Neural crest cell (in vitro differentiated cells): ENCODE data around the gene DNAJB6. TPM values are rescaled to one million over a fixed set of nuclear protein-coding genes. Genes with fewer than 3 reads are reported as not detected.

Source experiments
- DNase-seq: peaks from one replicate; pipeline ENCODE4 v3.0.0; 2021; ENCODE audit warnings: low read depth, mixed read lengths, low spot score
- H3K27ac Mint-ChIP-seq: one replicate; pipeline ENCODE4 v1.8.0; 2021; ENCODE audit warnings: mild to moderate bottlenecking, mixed read lengths; ENCODE audit not compliant: unreplicated experiment
- H3K27me3 Mint-ChIP-seq: 2 replicates; pipeline ENCODE4 v1.8.0; 2021; ENCODE audit warnings: low read depth, mild to moderate bottlenecking, mixed read lengths
- H3K36me3 Mint-ChIP-seq: 2 replicates; pipeline ENCODE4 v1.8.0; 2021; ENCODE audit warnings: low read depth, mild to moderate bottlenecking, mixed read lengths
- H3K4me1 Mint-ChIP-seq: 2 replicates; pipeline ENCODE4 v1.8.0; 2021; ENCODE audit warnings: mixed read lengths
- H3K4me3 Mint-ChIP-seq: one replicate; pipeline ENCODE4 v1.8.0; 2021; ENCODE audit warnings: mild to moderate bottlenecking, mixed read lengths
- H3K9me3 Mint-ChIP-seq: 2 replicates; pipeline ENCODE4 v1.8.0; 2021; ENCODE audit warnings: mixed read lengths
- CTCF ChIP-seq: fragments of 200-600 bp; sonication (generic); conservative IDR thresholded peaks from 2 replicates; pipeline ENCODE4 v1.5.0; 2021; ENCODE audit warnings: antibody characterized with exemption, mild to moderate bottlenecking
- total RNA-seq: library from RNA; stranded (reverse); gene quantifications from 2 replicates; pipeline ENCODE4 v1.2.1, GENCODE V29; 2021

Gene DNAJB6
- total RNA-seq, 1 donor from 2014 or later, result 102 TPM

GRCh38 chr7:157294773-157295172, 42.0 kb upstream of the DNAJB6 start:
- TF ChIP-seq CTCF, result no peak
- Mint-ChIP-seq H3K36me3 (no peaks in the 10 kb centered on the region), H3K9me3 (peaks cover 3% of the 10 kb centered on the region), H3K4me3 (no peak overlapping the region), H3K27ac (no peak overlapping the region), H3K27me3 (no peaks in the 10 kb centered on the region), H3K4me1 (peaks cover 17% of the 10 kb centered on the region)
- no peak for DNase-seq

GRCh38 chr7:157295338-157295737, 41.5 kb upstream of the DNAJB6 start:
- Mint-ChIP-seq H3K36me3 (no peaks in the 10 kb centered on the region), H3K27ac (no peak overlapping the region), H3K9me3 (peaks cover 3% of the 10 kb centered on the region), H3K4me1 (peaks cover 17% of the 10 kb centered on the region), H3K27me3 (no peaks in the 10 kb centered on the region), H3K4me3 (no peak overlapping the region)
- TF ChIP-seq CTCF, result no peak
- DNase-seq, result no peak

GRCh38 chr7:157297185-157297584, 39.6 kb upstream of the DNAJB6 start:
- H3K27ac Mint-ChIP-seq, result no peak overlapping the region
- no peak overlapping the region for H3K4me3 Mint-ChIP-seq
- H3K36me3 Mint-ChIP-seq, result no peaks in the 10 kb centered on the region
- no peak for DNase-seq
- peaks cover 3% of the 10 kb centered on the region for H3K9me3 Mint-ChIP-seq
- H3K4me1 Mint-ChIP-seq, result peaks cover 15% of the 10 kb centered on the region
- TF ChIP-seq CTCF, result no peak
- no peaks in the 10 kb centered on the region for H3K27me3 Mint-ChIP-seq

GRCh38 chr7:157299317-157299612, 37.5 kb upstream of the DNAJB6 start:
- peak overlapping the region; percentile 91 for H3K27ac Mint-ChIP-seq
- H3K9me3 Mint-ChIP-seq, result peaks cover 3% of the 10 kb centered on the region
- peaks cover 12% of the 10 kb centered on the region for H3K4me1 Mint-ChIP-seq
- no peaks in the 10 kb centered on the region for H3K36me3 Mint-ChIP-seq
- H3K4me3 Mint-ChIP-seq, result no peak overlapping the region
- no peak for TF ChIP-seq CTCF
- no peak for DNase-seq
- no peaks in the 10 kb centered on the region for H3K27me3 Mint-ChIP-seq

- Mint-ChIP-seq H3K9me3 (peaks cover 3% of the 10 kb centered on the region), H3K27me3 (no peaks in the 10 kb centered on the region), H3K4me3 (no peak overlapping the region), H3K36me3 (no peaks in the 10 kb centered on the region), H3K4me1 (peaks cover 12% of the 10 kb centered on the region), H3K27ac (no peak overlapping the region)
- no peak for DNase-seq
- no peak for TF ChIP-seq CTCF
Measured at GRCh38 chr7:157299613-157300368, 37.0 kb upstream of the DNAJB6 start.
